Measurements from ENCODE around the gene PPCS.
A peak's percentile ranks its signal among the peaks of the same experiment; 100 is the strongest.

Gene PPCS

GRCh38 chr1:42420911-42421585 is 35.3 kb upstream of the PPCS start (continued):
- TF ChIP-seq REST (tag by site-specific recombination; IDR thresholded peaks at IDR 0.05) (no peak), ZSCAN5A (tag by site-specific recombination; IDR thresholded peaks at IDR 0.05) (no peak), ZNF785 (tag by site-specific recombination; IDR thresholded peaks at IDR 0.05) (no peak), ZNF571 (tag by site-specific recombination; IDR thresholded peaks at IDR 0.05) (no peak), ZBTB20 (tag by site-specific recombination; IDR thresholded peaks at IDR 0.05) (0 out of 2 replicates have a peak, but pooled peaks have one; percentile 20), ZNF518A (tag by site-specific recombination; conservative IDR thresholded peaks at IDR 0.05; ENCODE audit: low read depth) (no peak), ZSCAN16 (tag by site-specific recombination; IDR thresholded peaks at IDR 0.05) (no peak), SCRT2 (tag by site-specific recombination; IDR thresholded peaks at IDR 0.05) (no peak), ZNF660 (tag by site-specific recombination; IDR thresholded peaks at IDR 0.05) (peak; percentile 96), ZNF626 (tag by site-specific recombination; IDR thresholded peaks at IDR 0.05) (no peak), ZNF555 (tag by site-specific recombination; conservative IDR thresholded peaks at IDR 0.05) (no peak), ZNF324 (tag by site-specific recombination; IDR thresholded peaks at IDR 0.05) (no peak), FEZF1 (tag by site-specific recombination; IDR thresholded peaks at IDR 0.05) (peak; percentile 87), SETDB1 (IDR thresholded peaks at IDR 0.05; ENCODE audit: insufficient read length, low read length) (no peak), ZNF112 (tag by site-specific recombination; IDR thresholded peaks at IDR 0.05) (0 out of 2 replicates have a peak, but pooled peaks have one; percentile 27), ZNF514 (tag by site-specific recombination; IDR thresholded peaks at IDR 0.05) (no peak), RBAK (tag by site-specific recombination; IDR thresholded peaks at IDR 0.05) (no peak)
- TF ChIP-seq, protein P1, sequence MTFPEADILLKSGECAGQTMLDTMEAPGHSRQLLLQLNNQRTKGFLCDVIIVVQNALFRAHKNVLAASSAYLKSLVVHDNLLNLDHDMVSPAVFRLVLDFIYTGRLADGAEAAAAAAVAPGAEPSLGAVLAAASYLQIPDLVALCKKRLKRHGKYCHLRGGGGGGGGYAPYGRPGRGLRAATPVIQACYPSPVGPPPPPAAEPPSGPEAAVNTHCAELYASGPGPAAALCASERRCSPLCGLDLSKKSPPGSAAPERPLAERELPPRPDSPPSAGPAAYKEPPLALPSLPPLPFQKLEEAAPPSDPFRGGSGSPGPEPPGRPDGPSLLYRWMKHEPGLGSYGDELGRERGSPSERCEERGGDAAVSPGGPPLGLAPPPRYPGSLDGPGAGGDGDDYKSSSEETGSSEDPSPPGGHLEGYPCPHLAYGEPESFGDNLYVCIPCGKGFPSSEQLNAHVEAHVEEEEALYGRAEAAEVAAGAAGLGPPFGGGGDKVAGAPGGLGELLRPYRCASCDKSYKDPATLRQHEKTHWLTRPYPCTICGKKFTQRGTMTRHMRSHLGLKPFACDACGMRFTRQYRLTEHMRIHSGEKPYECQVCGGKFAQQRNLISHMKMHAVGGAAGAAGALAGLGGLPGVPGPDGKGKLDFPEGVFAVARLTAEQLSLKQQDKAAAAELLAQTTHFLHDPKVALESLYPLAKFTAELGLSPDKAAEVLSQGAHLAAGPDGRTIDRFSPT (tag by site-specific recombination; IDR thresholded peaks at IDR 0.05): no peak
- TF ChIP-seq, protein P2, sequence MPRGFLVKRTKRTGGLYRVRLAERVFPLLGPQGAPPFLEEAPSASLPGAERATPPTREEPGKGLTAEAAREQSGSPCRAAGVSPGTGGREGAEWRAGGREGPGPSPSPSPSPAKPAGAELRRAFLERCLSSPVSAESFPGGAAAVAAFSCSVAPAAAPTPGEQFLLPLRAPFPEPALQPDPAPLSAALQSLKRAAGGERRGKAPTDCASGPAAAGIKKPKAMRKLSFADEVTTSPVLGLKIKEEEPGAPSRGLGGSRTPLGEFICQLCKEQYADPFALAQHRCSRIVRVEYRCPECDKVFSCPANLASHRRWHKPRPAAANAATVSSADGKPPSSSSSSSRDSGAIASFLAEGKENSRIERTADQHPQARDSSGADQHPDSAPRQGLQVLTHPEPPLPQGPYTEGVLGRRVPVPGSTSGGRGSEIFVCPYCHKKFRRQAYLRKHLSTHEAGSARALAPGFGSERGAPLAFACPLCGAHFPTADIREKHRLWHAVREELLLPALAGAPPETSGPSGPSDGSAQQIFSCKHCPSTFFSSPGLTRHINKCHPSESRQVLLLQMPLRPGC (tag by site-specific recombination; IDR thresholded peaks at IDR 0.05): no peak
- TF ChIP-seq, protein P3, sequence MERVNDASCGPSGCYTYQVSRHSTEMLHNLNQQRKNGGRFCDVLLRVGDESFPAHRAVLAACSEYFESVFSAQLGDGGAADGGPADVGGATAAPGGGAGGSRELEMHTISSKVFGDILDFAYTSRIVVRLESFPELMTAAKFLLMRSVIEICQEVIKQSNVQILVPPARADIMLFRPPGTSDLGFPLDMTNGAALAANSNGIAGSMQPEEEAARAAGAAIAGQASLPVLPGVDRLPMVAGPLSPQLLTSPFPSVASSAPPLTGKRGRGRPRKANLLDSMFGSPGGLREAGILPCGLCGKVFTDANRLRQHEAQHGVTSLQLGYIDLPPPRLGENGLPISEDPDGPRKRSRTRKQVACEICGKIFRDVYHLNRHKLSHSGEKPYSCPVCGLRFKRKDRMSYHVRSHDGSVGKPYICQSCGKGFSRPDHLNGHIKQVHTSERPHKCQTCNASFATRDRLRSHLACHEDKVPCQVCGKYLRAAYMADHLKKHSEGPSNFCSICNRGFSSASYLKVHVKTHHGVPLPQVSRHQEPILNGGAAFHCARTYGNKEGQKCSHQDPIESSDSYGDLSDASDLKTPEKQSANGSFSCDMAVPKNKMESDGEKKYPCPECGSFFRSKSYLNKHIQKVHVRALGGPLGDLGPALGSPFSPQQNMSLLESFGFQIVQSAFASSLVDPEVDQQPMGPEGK (tag by site-specific recombination; IDR thresholded peaks at IDR 0.05): peak; percentile 64; the same call in 1 of the 2 replicates
- TF ChIP-seq, protein P4, sequence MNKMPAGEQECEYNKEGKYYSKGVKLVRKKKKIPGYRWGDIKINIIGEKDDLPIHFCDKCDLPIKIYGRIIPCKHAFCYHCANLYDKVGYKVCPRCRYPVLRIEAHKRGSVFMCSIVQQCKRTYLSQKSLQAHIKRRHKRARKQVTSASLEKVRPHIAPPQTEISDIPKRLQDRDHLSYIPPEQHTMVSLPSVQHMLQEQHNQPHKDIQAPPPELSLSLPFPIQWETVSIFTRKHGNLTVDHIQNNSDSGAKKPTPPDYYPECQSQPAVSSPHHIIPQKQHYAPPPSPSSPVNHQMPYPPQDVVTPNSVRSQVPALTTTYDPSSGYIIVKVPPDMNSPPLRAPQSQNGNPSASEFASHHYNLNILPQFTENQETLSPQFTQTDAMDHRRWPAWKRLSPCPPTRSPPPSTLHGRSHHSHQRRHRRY (tag by site-specific recombination; IDR thresholded peaks at IDR 0.05): no peak

Measured in HEK293 (cell line).